Measurements from ENCODE around the gene ITGAX. TPM values are rescaled to one million over a fixed set of nuclear protein-coding genes. Genes with fewer than 3 reads are reported as not detected.

The ITGAX gene
- total RNA-seq, 1 experiment from 2014 or later: 1.9 TPM

DNA sequence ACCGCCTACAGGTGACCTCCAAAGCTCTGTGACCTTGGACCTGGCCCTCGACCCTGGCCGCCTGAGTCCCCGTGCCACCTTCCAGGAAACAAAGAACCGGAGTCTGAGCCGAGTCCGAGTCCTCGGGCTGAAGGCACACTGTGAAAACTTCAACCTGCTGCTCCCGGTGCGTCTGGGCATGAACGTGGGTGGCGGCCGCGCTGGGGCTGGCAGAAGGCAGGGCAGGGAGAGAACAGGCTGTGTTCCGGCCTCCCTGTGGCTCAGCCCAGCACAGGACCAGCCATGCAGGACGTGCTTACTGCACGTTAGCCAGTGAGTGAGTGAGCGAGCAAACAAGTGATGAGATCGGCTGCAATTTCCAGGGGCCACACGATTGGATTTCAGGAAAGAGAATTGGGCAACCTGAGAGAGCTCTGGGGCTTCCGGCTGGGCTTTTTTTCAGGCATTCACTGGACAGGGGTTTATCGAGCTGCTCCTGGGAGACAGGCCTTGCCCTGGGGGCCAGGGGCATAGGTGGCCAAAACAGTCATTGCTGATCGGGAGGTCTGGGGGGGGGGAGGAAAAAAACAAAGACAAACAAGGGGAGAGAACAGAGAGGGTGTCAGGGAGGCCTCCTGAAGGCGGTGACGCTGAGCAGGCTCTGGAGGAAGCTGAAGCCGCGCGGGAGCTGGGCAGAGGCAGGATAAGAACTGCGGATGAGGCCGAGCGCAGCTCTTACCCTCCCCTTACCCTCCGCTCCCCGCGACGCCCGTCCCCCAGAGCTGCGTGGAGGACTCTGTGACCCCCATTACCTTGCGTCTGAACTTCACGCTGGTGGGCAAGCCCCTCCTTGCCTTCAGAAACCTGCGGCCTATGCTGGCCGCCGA lies 16.9 kb downstream of the ITGAX start:
- DNase-seq (ENCODE audit: low read depth, low spot score) (no peak), ATAC-seq (no peak)
- Histone ChIP-seq H3K27ac (ENCODE audit: low read depth, low read length) (no peak overlapping the region), H3K4me2 (ENCODE audit: low read length) (no peak overlapping the region), H3K4me1 (ENCODE audit: control insufficient read depth in 1 of 2, insufficient read depth in 2 of 2, low read length in 2 of 2) (no peaks in the 10 kb centered on the region), H3K9me2 (ENCODE audit: insufficient read depth) (no peaks in the 10 kb centered on the region), H3K9ac (ENCODE audit: low read length) (no peak overlapping the region), H3K27me3 (ENCODE audit: insufficient read depth, low read length) (peaks cover 3% of the 10 kb centered on the region; the same call in 1 of the 2 replicates), H3K79me2 (ENCODE audit: insufficient read depth, low read length) (no peaks in the 10 kb centered on the region), H3K9me3 (ENCODE audit: control insufficient read depth in 1 of 2, insufficient read depth in 1 of 2, low read depth in 1 of 2, low read length in 2 of 2) (no peaks in the 10 kb centered on the region), H4K20me1 (ENCODE audit: insufficient read depth) (no peaks in the 10 kb centered on the region), H2AFZ (ENCODE audit: low read depth, low read length, poor library complexity, severe bottlenecking) (no peak overlapping the region), H3K36me3 (ENCODE audit: control insufficient read depth in 1 of 2, insufficient read depth in 2 of 2, low read length in 2 of 2) (no peaks in the 10 kb centered on the region), H3K4me3 (replicated peaks in 1 of 2; ENCODE audit: low read depth in 1 of 2, low read length in 2 of 2) (no peak overlapping the region)
- ChIA-PET RAD21 (ENCODE audit: low non-redundant PET in 1 of 2, low total read pairs in 2 of 2, uncharacterized antibody in 2 of 2, unreplicated experiment in 2 of 2) (no interaction called here), POLR2A (no interaction called here), CTCF (no interaction called here)
- intact Hi-C loops (cut with micrococcal nuclease): no loop called here
- TF ChIP-seq ATF3 (IDR thresholded peaks at IDR 0.05): no peak
- TF ChIP-seq REST (IDR thresholded peaks at IDR 0.05; ENCODE audit: low read depth): no peak
- no peak for TF ChIP-seq RAD21 (IDR thresholded peaks at IDR 0.05; ENCODE audit: low read depth)
- TF ChIP-seq ELF1 (IDR thresholded peaks at IDR 0.05; ENCODE audit: borderline replicate concordance, low read depth): no peak
- no peak for TF ChIP-seq EZH2 (IDR thresholded peaks at IDR 0.05)
- TF ChIP-seq SRF (IDR thresholded peaks at IDR 0.05; ENCODE audit: low read depth): no peak
- no peak for TF ChIP-seq TCF7L2 (IDR thresholded peaks at IDR 0.05; ENCODE audit: borderline replicate concordance, extremely low read depth, insufficient read depth, insufficient read length)
- TF ChIP-seq POLR2AphosphoS5 (IDR thresholded peaks at IDR 0.05; ENCODE audit: low read depth, low read length): no peak
- TF ChIP-seq, protein P1, sequence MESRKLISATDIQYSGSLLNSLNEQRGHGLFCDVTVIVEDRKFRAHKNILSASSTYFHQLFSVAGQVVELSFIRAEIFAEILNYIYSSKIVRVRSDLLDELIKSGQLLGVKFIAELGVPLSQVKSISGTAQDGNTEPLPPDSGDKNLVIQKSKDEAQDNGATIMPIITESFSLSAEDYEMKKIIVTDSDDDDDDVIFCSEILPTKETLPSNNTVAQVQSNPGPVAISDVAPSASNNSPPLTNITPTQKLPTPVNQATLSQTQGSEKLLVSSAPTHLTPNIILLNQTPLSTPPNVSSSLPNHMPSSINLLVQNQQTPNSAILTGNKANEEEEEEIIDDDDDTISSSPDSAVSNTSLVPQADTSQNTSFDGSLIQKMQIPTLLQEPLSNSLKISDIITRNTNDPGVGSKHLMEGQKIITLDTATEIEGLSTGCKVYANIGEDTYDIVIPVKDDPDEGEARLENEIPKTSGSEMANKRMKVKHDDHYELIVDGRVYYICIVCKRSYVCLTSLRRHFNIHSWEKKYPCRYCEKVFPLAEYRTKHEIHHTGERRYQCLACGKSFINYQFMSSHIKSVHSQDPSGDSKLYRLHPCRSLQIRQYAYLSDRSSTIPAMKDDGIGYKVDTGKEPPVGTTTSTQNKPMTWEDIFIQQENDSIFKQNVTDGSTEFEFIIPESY (IDR thresholded peaks at IDR 0.05; ENCODE audit: extremely low read depth, insufficient replicate concordance, low read length): no peak
- no peak for TF ChIP-seq CEBPB (IDR thresholded peaks at IDR 0.05; ENCODE audit: low read depth)
- no peak for TF ChIP-seq FOSL1 (IDR thresholded peaks at IDR 0.05; ENCODE audit: low read depth)
- no peak for TF ChIP-seq ZFX (IDR thresholded peaks at IDR 0.05)
- no peak for TF ChIP-seq CBX3 (IDR thresholded peaks at IDR 0.05; ENCODE audit: low read depth)
- no peak for TF ChIP-seq SIN3A (IDR thresholded peaks at IDR 0.05; ENCODE audit: low read depth)
- no peak for TF ChIP-seq EGR1 (IDR thresholded peaks at IDR 0.05; ENCODE audit: low read depth)
- TF ChIP-seq MAX (IDR thresholded peaks at IDR 0.05): no peak
- no TSS peak for BruUV-seq (replicated peaks)
